Daoy (cell line): ENCODE measurements around the gene ARID2. TPM values are rescaled to one million over a fixed set of nuclear protein-coding genes. Genes with fewer than 3 reads are reported as not detected.

Source experiments
- DNase-seq: peaks from one replicate; pipeline ENCODE4 v3.0.0-alpha.2; 2015; ENCODE audit warnings: low read depth
- total RNA-seq: library from RNA; depleted of rRNA; stranded (reverse); fragments of >200 nt; shearing (Covaris generic); gene quantifications from 2 replicates; pipeline ENCODE4 v1.2.3, GENCODE V29; 2014

Gene ARID2
- total RNA-seq, 1 experiment from 2014 or later: 12.9 TPM

DNA sequence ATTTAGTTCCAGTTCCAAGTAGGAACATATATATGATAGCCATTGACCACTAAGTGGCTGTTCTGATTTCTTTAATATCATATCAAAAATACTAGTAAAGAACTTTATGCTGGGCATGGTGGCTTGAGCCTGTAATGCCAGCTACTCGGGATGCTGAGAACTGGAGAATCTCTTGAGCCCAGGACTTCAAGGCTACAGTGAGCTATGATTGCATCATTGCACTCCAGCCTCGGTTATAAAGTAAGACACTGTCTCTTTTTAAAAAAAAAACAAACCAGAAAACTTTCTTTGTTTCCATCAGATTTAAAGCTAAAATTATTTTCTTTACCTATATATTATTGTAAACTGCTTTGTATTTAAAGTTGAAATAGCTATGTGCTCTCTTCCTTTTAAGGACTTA is 133.8 kb downstream of the ARID2 start:
- no peak for DNase-seq

DNA sequence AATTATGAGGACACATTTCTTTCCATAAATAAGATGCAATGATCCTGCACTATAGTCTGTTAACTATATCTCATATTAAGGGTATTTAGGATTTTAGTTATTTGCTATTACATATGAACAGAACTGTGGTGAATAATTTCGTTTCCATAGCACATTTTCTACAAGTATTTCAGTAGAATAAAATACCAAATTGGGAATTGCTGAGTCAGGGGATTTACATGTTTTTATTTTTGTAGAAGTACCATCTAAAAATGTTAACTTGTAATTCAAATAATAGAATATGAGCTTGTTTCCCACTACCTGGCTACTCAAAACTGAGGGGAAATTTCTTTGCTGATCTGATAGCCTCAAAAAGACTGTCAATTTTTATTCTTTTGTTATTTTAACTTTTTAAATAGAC is 136.8 kb downstream of the ARID2 start:
- DNase-seq: no peak

DNA sequence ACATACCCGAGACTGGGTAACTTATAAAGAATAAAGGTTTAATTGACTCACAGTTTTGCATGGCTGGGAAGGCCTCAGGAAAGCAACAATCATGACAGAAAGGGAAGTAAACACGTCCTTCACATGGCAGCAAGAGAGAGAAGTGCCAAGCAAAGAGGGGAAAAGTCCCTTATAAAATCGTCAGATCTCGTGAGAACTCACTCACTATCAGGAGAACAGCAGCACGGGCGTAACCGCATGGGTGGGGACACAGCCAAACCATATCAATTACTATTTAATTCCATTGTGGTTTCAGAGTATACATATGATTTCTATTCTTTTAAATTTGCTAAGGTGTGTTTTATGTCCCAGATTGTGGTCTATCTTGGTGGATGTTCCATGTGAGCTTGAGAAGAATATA is 142.9 kb downstream of the ARID2 start:
- DNase-seq: no peak

DNA sequence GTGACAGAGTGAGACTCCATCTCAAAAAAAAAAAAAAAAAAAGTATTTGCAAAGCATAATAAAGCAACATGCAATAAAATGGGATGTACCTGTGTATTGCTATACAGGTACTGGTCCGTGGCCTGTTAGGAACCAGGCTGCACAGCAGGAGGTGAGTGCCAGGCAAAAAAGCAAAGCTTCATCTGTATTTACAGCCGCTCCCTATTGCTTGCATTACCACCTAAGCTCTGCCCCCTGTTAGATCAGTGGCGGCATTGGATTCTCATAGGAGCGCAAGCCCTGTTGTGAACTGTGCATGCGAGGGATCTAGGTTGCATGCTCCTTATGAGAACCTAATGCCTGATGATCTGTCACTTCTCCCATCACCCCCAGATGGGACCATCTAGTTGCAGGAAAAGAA is 147.6 kb downstream of the ARID2 start:
- no peak for DNase-seq

DNA sequence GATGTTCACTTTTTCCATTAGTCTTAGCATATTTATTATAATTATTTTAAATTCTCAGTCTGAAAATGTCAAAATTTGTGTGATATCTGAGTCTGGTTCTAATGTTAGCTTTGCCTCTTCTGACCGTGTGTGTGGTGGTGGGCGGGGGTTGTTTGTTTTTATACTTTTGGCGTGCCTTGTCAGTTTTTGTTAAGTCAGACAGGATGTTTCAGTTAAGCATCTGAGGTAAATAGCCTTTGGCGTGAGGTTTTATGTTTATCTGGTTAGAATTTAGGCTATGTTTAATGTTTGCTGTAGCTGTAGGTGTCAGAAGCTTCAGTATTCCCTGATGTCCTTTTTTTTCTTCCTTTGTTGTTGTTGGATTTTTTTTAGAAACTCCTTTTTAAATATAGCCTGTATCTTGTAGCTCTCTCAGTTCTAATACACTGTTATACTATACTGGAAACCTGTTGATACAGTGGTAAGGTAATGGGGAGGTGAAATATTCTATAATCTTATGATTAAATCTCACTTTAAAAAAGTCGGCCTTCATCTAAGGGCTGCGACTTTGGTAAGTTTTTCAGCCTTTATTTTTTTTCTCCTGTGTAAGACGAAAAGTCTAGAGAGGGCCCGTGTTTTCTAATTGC is 149.2 kb downstream of the ARID2 start:
- DNase-seq: no peak

DNA sequence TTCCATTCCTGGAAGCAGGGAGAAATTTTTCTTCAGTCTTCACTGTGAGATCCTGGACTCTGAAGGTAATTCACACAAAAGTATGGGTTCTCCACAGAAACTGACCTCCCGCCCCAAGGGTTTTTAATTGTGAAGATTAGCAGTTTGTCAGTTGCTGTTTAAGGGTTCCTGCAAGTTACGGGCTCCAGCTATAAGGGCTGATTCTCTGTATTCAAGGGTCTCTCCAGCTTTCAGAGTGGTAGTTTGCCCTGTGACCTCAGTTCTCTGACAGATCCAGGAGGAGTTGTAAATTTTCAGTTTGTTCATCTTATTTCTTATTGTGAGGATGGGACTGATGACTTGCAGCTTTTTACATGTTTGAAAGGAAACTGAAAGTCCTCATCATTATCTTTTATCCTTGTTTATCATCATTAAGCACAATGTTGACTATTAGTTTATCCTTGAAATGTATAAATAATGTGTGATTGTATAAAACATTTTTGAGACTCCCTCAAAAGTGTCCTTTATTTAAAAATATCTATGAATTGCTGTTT is 149.9 kb downstream of the ARID2 start:
- no peak for DNase-seq

DNA sequence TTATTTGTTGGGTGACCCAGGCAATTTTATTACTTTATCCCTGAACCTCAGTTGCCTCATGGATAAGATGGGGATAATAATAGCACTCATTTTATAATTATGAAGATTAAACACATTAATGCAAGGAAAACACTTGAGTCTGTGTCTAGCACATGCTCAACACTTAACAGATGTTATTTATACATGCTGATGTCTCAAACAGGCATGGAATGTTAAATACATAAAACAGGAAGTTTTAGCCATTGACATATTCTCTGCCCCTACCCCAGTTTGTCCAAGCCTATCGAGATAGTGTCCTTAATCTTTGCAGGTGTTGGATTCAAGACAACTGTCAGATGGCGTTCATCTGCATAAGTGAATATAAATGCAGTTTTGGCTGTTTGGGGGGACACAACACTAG is 151.0 kb downstream of the ARID2 start:
- no peak for DNase-seq

DNA sequence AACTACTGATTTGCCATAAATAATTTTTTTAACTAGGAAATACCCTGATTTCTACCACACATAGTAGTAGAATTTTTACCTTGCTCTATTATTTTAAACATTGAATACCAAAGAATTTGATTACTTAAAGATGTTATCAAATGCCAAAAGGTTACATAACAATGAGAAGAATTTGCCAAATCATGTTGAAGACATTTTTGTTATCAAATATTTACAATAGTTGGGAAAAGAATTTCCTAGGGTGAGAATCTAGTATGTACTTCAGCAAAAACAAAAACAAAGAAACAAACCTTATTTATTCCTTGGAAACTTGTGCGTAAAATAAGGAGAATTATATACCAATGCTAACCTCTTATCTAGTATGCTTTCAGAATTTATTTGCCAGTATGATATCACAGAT is 153.7 kb downstream of the ARID2 start:
- no peak for DNase-seq

DNA sequence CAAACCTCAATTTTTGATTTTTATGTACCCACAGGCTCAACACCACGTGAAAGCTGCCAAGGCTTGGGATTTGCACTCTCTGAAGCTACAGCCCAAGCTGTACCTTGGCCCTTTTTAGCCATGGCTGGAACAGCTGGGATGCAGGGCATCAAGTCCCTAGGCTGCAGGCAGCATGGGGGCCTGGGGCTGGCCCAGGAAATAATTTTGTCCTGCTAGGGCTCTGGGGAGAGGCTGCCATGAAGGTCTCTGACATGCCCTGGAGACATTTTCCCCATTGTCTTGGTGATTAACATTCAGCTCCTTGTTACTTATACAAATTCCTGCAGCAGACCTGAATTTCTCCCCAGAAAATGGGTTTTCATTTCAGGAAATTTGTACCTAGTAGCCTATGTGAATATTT is 157.2 kb downstream of the ARID2 start:
- DNase-seq: no peak

DNA sequence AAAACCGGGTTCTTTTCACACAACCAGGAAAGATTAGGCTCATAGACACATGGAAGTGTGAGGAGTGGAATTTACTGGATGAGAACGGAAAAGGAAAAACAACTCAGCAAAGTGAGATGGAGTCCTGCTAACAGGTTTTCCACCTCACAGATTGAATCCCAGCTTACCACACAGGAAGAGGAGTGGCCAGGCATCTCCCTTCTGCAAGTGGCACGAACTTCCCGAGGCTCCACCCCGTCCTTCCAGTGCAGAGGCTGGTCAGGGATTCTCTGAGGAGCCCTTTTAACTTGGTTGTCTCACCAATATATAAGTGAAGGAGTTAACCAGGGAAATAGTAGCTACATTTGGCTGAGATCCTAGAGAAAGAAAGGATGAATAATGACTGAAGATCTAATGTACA is 158.0 kb downstream of the ARID2 start:
- DNase-seq: no peak

DNA sequence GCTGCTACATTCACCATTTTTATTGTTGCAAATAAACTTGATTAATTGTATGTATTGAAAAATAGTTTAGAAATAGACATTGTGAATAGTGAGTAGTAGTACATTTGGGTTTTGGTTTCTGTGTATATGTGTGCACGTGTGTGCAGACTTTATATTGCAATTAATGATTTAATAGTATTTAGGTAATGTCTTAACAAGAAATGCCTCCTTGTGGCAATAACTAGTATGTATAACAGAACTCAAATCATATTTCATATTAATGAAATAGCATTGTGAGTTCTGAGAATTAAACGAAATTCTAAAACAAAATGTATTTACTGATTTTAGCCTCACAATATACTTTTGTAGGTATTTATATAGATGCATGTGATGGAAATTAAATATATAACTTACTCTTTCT is 160.8 kb downstream of the ARID2 start:
- DNase-seq: no peak

DNA sequence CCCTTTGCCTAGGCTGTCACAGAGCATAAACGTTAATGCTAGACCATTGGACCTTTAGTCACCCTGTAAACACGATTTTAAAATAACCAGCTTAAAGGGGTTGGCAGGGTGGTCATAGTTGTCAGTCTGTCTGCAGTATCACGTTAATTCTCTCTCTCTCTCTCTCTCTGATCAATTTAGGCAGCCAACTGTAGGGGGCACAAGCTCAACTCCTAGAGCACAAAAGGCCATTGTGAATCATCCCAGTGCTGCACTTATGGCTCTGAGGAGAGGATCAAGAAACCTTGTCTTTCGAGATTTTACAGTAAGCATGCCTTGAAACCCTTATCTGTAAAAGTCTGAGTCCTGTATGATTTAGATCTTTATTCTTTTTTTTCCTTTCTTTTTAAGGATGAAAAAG is 163.7 kb downstream of the ARID2 start:
- no peak for DNase-seq

DNA sequence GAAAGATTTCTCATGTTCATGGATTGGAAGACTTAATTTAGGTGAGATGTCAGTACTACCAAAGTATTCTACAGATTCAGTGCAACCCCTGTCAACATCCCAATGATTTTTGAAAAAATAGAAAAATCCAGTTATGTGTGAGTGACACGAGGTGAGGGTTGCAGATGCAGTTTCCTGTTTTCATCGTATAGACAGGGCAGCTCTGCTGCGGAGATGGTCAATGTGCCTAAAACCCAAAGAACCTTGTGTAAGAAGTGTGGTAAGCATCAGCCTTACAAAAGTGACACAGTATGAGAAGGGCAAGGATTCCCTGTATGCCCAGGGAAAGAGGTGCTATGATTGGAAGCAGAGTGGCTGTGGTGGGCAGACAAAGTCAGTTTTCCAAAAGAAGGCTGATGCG is 166.5 kb downstream of the ARID2 start:
- DNase-seq: no peak

DNA sequence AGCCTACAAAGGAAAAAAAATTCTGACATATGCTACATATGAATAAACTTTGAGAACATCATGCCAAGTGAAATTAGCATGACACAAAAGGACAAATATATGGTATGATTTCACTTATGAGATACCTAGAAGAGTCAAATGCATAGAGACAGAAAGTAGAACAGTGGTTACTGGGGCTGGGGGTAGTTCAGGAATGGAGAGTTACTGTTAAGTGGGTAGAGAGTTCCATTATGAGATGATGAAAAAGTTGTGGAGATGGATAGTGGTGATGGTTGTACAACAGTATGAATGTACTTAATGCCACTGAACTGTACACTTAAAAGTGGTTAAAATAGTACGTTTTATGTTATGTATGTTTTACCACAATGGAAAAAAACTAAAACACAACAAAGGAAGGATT is 168.6 kb downstream of the ARID2 start:
- no peak for DNase-seq

DNA sequence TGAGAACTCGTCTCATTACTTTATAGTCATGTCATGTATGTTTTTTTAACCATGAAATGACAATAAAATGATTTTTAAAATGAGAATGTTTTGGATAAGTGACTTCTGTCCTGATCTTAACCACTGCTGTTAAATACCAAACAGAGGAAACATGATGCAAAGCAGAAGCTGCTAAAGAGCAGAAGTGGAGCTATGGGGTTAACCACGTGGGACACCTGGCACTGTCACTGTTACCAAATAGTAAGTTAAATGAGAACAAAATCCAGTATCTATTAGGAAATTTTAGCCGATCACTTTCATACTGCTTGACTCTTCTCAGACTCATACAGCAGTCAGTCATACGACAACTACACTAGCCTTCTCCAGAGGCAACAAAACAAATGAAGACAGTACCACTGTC is 178.4 kb downstream of the ARID2 start:
- no peak for DNase-seq

DNA sequence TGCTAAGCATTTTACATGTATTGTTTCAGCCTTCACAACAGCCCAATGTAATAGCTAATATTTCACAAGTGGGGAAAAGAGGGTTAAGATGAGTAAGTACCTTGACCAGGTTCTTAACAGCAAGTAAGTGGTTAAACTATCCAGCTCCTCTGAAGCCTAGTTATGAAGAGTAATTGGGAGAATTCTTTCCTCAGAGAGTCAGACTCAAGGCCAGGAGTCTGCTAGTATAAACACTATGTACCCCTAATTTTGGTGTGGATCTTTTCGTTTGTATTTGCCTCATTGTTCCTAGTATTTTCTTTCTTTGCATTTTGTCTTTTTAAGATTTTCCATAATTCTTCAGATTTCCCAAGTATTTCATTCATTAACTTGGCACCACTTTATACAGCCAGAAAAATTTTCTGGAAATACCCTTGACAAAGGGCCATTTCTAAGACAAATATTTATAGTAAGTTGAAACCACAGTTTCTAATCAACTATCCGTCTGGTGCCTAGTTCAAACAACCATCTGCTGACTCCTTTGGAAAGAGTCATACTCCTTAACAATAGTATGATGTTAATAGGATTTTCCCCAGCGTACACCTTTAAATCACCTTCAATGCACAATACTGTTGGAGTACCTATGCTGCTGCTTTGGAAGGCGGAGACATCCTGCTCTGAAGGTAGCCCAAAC is 179.7 kb downstream of the ARID2 start:
- DNase-seq: no peak

DNA sequence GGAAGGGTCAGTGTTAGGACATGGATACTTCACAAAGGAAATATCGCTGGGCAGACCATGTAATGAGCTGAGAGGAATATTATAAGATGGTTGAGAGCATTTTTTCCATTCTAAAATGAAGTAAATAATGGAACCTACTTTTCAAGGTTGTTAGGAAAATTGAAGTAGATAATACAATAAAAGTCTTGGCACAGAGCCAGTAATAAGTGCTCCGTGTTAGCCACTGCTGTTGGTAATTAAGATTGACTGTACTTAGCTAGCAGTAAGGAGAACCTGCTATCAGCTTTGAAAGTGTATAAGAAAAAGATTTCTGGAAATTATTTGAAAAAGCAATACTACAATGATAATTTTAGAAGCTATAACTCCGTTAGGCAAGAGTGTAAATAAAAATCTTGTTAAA is 183.3 kb downstream of the ARID2 start:
- no peak for DNase-seq

DNA sequence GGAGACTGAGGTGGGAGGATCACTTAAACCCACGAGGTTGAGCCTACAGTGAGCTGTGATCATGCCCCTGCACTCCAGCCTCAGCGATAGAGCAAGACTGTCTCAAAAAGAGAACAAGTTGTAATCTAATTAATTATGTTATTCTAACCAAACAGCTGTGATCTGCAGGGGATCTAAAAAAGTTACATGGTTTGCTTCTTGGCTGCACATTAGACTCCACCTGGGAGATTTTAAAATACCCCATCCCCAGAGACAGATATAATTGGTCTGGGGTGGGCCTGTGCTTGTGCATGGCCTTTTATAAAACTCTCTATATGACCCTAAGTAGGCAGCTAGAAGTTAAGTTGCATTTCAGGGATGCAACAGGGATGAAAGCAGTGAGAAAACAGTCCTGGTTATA is 184.1 kb downstream of the ARID2 start:
- no peak for DNase-seq

DNA sequence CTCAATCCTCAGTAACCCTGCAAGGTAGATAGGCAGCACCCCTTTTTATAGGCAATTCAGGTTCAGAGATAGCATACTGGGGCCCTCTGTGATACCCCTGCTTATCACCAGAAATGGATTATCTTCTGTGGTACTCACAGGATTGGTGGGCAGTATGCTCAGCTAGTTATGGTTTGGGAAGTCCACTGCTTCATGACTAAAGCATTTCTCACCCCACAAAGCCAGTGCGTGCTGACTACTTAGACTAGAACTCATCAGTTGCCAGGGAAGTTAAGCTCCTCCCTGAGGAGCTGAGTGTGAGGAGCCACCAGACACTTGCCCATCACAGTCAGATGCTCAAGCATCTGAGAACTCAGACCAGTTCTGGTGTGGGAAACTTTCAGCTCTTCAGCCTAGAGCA is 184.6 kb downstream of the ARID2 start:
- DNase-seq: peak; percentile 73

DNA sequence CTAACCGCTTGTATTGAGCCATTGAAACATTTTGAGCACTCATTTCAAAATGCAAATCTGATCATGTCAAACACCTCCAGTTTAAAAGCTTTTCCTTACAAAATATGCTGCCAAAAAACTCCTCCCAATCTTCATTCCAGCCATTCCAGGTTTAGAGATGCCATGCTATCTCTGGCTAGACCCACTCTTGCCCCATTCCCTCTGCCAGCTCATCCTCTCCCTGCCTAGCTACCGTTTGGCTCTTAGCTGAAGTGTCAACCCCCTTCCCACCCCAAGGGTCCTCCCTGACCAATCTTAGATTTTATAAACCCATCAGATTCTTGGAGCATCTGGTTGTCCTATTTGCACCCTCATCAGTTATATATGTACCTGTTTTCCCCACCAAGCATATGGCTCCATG is 185.9 kb downstream of the ARID2 start:
- no peak for DNase-seq

DNA sequence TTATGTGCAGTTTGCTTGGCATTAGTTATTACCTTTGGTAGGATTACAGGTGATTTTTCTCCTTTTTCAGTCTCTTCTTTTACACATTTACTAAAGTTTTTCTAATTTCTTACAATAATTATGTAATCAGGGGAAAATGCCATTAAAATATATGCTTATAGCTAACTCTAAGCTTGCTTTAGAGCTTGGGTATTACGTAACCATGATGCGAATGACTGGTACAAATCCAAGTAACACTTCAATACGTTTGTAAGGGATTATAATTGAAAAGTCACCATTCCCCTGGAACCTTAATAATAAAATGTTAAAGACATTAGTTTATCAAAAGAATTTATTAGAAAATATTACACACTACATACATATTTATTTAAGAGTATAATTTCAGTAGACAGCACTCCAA is 189.3 kb downstream of the ARID2 start:
- no peak for DNase-seq

DNA sequence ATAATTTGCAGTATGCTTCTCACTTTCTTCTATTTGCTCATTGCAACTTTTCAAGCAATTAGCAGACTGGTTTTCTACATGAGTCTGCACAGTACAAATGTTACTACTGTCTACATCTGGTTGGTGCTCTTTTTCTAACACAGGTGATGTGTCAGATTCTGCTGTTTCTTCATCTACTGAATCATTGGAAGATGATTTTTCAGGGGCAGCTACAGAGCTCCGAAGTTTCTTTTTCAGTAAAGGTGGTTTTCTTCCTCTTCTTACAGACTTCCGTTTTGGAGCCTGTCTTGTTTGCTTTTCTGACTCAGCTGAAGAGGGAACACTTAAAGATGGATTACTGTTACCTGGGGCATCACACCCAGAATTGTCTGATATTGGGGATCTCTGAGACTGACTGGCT is 198.8 kb downstream of the ARID2 start:
- DNase-seq: no peak

DNA sequence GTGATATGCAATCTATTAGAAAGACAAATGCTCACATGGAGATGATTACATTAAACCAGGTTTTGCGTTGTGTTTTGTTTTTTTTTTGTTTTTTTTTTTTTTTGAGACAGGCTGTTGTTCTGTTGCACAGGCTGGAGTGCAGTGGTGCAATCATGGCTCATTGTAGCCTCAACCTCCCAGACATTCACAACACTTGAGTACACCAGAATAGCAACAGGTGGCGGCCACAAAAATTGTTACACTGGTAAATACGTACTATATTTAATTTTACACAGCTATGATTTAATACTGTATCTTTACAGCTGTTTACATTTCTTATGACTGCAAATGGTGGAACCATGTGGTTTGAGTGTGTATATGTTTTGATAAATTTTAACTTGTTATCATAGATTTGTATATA is 200.9 kb downstream of the ARID2 start:
- DNase-seq: no peak

DNA sequence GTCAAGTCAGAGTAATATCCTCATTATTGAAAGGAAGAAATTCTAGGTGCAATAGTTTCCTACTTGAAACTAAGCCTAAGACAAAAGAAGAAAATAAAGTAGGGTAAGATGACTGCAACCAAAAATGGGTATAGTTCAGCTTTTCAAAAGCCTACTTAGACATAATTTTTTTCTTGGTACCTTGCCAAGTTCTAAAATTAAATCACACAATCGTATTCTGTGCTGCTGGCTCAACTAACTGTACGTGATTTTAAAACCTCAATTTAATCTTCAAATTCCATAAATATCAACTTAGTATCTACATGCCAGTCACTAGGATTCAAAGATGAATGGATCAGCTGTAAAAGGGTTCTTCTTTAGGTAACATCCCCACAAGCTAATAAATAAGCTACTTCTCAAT is 204.0 kb downstream of the ARID2 start:
- DNase-seq: no peak
